Thyroid gland (tissue), 4 donors: Measurements from ENCODE around the gene NFYA. TPM values are rescaled to one million over a fixed set of nuclear protein-coding genes. Genes with fewer than 3 reads are reported as not detected.

Source experiments
- DNase-seq, 2 donors: peaks; one replicate each; pipeline ENCODE4 v3.0.0-alpha.2; 2019
- H3K27ac ChIP-seq, 3 donors: fragments of 200-600 bp; sonication (generic); 1 replicate in 2 of 3; 2 replicates in 1 of 3; pipeline ENCODE4 v1.5.1; 2016 to 2019; ENCODE audit warnings: mild to moderate bottlenecking in 1 of 3, moderate library complexity in 1 of 3
- H3K27me3 ChIP-seq: fragments of 200-600 bp; sonication (generic); one replicate; pipeline ENCODE4 v1.5.1; 2019
- H3K36me3 ChIP-seq, 2 donors: fragments of 200-600 bp; sonication (generic); one replicate each; pipeline ENCODE4 v1.5.1; 2016 to 2019
- H3K4me1 ChIP-seq, 2 donors: fragments of 200-600 bp; sonication (generic); one replicate each; pipeline ENCODE4 v1.5.1; 2017 to 2019
- H3K4me3 ChIP-seq, 3 donors: fragments of 200-600 bp; sonication (generic); replicated peaks in 1 of 3; 1 replicate in 2 of 3; 2 replicates in 1 of 3; pipeline ENCODE4 v1.5.1; 2016; ENCODE audit warnings: mild to moderate bottlenecking in 1 of 3
- H3K9me3 ChIP-seq: fragments of 200-600 bp; sonication (generic); one replicate; pipeline ENCODE4 v1.5.1; 2017
- CTCF ChIP-seq, 6 experiments: fragments of 200-600 bp in 3 of 6; fragments of 450-650 bp in 3 of 6; sonication (generic) in 3 of 6; IDR thresholded peaks; one replicate each; pipeline ENCODE4 v1.5.1; 2016 to 2019; ENCODE audit warnings: antibody characterized with exemption in 6 of 6, mild to moderate bottlenecking in 2 of 6, inconsistent platforms in 1 of 6, moderate library complexity in 1 of 6
- POLR2A ChIP-seq, 2 donors: fragments of 450-650 bp; IDR thresholded peaks; one replicate each; pipeline ENCODE4 v1.6.1; 2017; ENCODE audit warnings: antibody characterized with exemption in 2 of 2, mild to moderate bottlenecking in 2 of 2, moderate library complexity in 1 of 2
- WGBS, 2 donors: methylation state at CpG; one replicate each; pipeline ENCODE4 v1.1.5; 2017; 5-methylcytosine and 5-hydroxymethylcytosine counted together
- intact Hi-C: fragments of 100-400 bp; cut with DNase I; formaldehyde crosslinking; loops from one replicate; pipeline ENCODE4 v1.15.1; 2023
- total RNA-seq, 4 donors: library from RNA; depleted of rRNA; stranded (reverse); fragments of >200 nt; gene quantifications; one replicate each; pipeline ENCODE4 v1.2.3, GENCODE V29; 2016

The NFYA gene
- total RNA-seq, 4 donors from 2014 or later, result 31.8 to 40.3 (median 36.0) TPM

- intact Hi-C loops, result no loop called here
- Histone ChIP-seq H3K4me1 (peaks cover 5 to 14% of the 10 kb centered on the region in 2 donors), H3K27me3 (no peaks in the 10 kb centered on the region), H3K4me3 (no peak overlapping the region), H3K9me3 (no peaks in the 10 kb centered on the region), H3K36me3 (no peaks in the 10 kb centered on the region), H3K27ac (no peak overlapping the region)
- no peak for TF ChIP-seq CTCF (IDR thresholded peaks at IDR 0.05)
- TF ChIP-seq POLR2A (IDR thresholded peaks at IDR 0.05), result no peak
- no peak for DNase-seq
- 89 to 91% methylated on average over 13 of the region's 13 CpGs for WGBS, 2 donors
These were observed 35.5 kb upstream of the NFYA start for GRCh38 chr6:41037107-41037900.

GRCh38 chr6:41038205-41038604 lies 34.6 kb upstream of the NFYA start:
- Histone ChIP-seq H3K4me1 (peaks cover 5 to 14% of the 10 kb centered on the region in 2 donors), H3K27ac (no peak overlapping the region), H3K9me3 (no peaks in the 10 kb centered on the region), H3K36me3 (no peaks in the 10 kb centered on the region), H3K4me3 (no peak overlapping the region), H3K27me3 (no peaks in the 10 kb centered on the region)
- 89 to 94% methylated on average over 2 to 3 of the region's 3 CpGs for WGBS, 2 donors
- TF ChIP-seq POLR2A (IDR thresholded peaks at IDR 0.05) (no peak), CTCF (IDR thresholded peaks at IDR 0.05) (no peak)
- no peak for DNase-seq
- intact Hi-C loops, result no loop called here

- DNase-seq, result peak; percentile 87 to 88
- WGBS, 2 donors, result 59 to 85% methylated on average over 6 to 10 of the region's 10 CpGs
- intact Hi-C loops, result no loop called here
These were observed 33.4 kb upstream of the NFYA start, which contains the start of gene UNC5CL for GRCh38 chr6:41039060-41039998. UNC5CL (minus strand) TSS chr6:41039221; CDS start chr6:41035074, 4,147 bp downstream.

GRCh38 chr6:41040101-41040939 lies 32.5 kb upstream of the NFYA start:
- no peak for DNase-seq
- intact Hi-C loops, result no loop called here
- no peak overlapping the region for H3K4me3 ChIP-seq
- H3K9me3 ChIP-seq, result no peaks in the 10 kb centered on the region
- peaks cover 5 to 14% of the 10 kb centered on the region in 2 donors for H3K4me1 ChIP-seq
- TF ChIP-seq CTCF (IDR thresholded peaks at IDR 0.05) (no peak), POLR2A (IDR thresholded peaks at IDR 0.05) (no peak)
- H3K27me3 ChIP-seq, result no peaks in the 10 kb centered on the region
- H3K36me3 ChIP-seq, result no peaks in the 10 kb centered on the region
- WGBS, 2 donors, result 72 to 80% methylated on average over 5 to 6 of the region's 6 CpGs
- no peak overlapping the region for H3K27ac ChIP-seq

More at GRCh38 chr6:41039060-41039998, 33.4 kb upstream of the NFYA start, which contains the start of gene UNC5CL:
- Histone ChIP-seq H3K36me3 (no peaks in the 10 kb centered on the region), H3K4me1 (peaks cover 5 to 14% of the 10 kb centered on the region in 2 donors), H3K27me3 (no peaks in the 10 kb centered on the region), H3K4me3 (no peak within 1 kb of the TSS), H3K27ac (peak within 1 kb of the TSS in 1 of 3 donors; percentile 57), H3K9me3 (no peaks in the 10 kb centered on the region)
- TF ChIP-seq POLR2A (IDR thresholded peaks at IDR 0.05) (no peak), CTCF (IDR thresholded peaks at IDR 0.05) (peak in 4 of 6 experiments; percentile 55 to 78 (median 74))
